Lower leg skin (tissue), 4 donors: Measurements from ENCODE around the gene TNFSF15. TPM values are rescaled to one million over a fixed set of nuclear protein-coding genes. Genes with fewer than 3 reads are reported as not detected.
"Not testable (repeated sequence)": the region's sequence is repeated elsewhere in the genome, so short reads cannot be mapped to it uniquely, and the experiment has no call there.

Experiments used
- DNase-seq, 2 donors: peaks; one replicate each; pipeline ENCODE4 v3.0.0-alpha.2; 2019; ENCODE audit warnings: low spot score in 2 of 2
- H3K4me3 ChIP-seq: fragments of 200-600 bp; sonication (generic); 2 replicates; pipeline ENCODE4 v1.5.1; 2017; ENCODE audit warnings: mild to moderate bottlenecking, low read depth; ENCODE audit not compliant: poor library complexity, severe bottlenecking
- POLR2A ChIP-seq, 2 donors: fragments of 450-650 bp; IDR thresholded peaks; one replicate each; pipeline ENCODE4 v1.6.1; 2016 to 2017; ENCODE audit warnings: antibody characterized with exemption in 2 of 2, mild to moderate bottlenecking in 1 of 2, moderate library complexity in 1 of 2
- WGBS, 2 donors: methylation state at CpG; one replicate each; pipeline ENCODE4 v1.1.5; 2018; 5-methylcytosine and 5-hydroxymethylcytosine counted together
- intact Hi-C: fragments of 100-400 bp; cut with DNase I; formaldehyde crosslinking; loops from one replicate; pipeline ENCODE4 v1.15.0; 2023; ENCODE audit warnings: low total_unique reads
- total RNA-seq, 4 donors: library from RNA; depleted of rRNA; stranded (reverse); fragments of >200 nt; gene quantifications; one replicate each; pipeline ENCODE4 v1.1.0, GENCODE V29; 2016
- TF ChIP-seq, protein P1 (sequence below), 3 donors: fragments of 450-650 bp; IDR thresholded peaks; one replicate each; pipeline ENCODE4 v1.5.1; 2016; ENCODE audit warnings: antibody characterized with exemption in 3 of 3, mild to moderate bottlenecking in 3 of 3, moderate library complexity in 2 of 3

Gene TNFSF15
- total RNA-seq, 4 donors from 2014 or later: 0.08 to 0.88 (median 0.26) TPM; not detected in 1

DNA sequence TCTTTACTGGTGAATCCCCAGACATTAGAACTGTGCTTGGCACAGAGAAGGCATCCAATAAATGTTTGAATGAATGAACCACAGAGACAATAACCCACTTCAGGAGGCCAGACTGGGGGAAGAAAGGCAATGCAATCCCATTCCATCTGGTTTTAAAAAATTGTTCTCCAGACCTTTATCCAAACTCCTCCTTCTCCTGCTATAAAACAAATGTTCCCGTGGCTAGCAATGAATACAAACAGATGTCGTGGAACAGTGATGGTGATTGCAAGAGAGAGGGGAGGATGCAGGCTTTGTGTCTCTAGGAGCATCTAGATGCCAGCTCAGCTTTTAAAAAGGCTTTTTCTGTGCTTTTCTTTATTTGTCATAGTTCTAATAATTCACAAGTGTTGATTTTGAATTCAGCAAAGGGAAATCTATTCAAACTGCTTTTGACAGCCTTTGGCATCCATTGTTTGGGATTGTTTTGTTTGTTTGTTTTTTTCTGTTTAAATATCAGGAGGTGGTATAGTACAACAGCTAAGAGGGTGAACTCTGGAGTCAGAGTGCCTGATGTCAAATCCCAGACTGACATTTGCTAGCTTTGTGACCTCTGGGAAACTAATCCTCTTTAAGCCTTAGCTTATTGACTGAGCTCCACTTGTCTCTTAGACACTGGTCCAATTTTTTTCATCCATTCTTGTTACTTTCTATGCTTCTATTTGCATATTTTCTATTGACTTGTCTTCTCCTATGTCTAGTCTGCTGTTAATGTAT lies 59.1 kb downstream of the TNFSF15 start:
- peak in 1 of 2 donors; percentile 31 for DNase-seq
- 47 to 52% methylated on average over 2 of the region's 2 CpGs for WGBS, 2 donors
- intact Hi-C loops: no loop called here
- no peak overlapping the region for H3K4me3 ChIP-seq
- TF ChIP-seq, protein P1, sequence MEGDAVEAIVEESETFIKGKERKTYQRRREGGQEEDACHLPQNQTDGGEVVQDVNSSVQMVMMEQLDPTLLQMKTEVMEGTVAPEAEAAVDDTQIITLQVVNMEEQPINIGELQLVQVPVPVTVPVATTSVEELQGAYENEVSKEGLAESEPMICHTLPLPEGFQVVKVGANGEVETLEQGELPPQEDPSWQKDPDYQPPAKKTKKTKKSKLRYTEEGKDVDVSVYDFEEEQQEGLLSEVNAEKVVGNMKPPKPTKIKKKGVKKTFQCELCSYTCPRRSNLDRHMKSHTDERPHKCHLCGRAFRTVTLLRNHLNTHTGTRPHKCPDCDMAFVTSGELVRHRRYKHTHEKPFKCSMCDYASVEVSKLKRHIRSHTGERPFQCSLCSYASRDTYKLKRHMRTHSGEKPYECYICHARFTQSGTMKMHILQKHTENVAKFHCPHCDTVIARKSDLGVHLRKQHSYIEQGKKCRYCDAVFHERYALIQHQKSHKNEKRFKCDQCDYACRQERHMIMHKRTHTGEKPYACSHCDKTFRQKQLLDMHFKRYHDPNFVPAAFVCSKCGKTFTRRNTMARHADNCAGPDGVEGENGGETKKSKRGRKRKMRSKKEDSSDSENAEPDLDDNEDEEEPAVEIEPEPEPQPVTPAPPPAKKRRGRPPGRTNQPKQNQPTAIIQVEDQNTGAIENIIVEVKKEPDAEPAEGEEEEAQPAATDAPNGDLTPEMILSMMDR (IDR thresholded peaks at IDR 0.05): no peak
- no peak for TF ChIP-seq POLR2A (IDR thresholded peaks at IDR 0.05)

DNA sequence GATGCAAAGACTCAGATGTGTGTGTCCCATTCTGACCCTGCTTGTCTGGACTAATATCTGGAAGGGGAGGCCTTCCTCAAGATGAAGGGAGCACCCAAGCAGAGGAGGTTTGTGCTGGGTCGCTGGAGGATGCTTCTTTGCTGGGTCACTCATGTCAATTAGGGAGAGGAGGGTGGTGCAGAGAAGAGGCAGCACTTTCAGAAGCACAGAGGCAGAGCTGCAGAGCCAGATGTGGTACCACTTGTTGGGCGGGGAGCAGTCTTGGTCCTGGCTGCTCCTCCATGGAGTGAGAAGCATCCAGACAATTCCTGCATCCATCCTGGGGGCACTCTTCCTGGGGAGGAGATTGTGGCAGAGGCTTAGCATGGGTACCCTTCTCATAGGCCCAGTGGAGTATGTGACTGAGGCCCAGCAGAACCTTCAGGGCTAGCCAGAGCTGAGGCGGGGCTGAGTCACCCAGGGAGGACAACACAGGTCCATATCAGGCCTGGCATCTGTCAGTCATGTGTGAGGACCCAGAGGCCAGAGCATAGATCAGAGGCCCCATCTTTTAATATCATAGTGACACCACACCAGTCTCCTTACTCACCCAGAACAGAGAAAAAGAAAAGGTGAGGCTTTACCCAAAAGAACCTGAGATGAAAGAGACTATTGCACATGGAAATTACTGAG lies 59.8 kb downstream of the TNFSF15 start:
- H3K4me3 ChIP-seq: no peak overlapping the region
- 55 to 83% methylated on average over 3 of the region's 3 CpGs for WGBS, 2 donors
- intact Hi-C loops: no loop called here
- no peak for TF ChIP-seq POLR2A (IDR thresholded peaks at IDR 0.05)
- TF ChIP-seq, protein P1 (IDR thresholded peaks at IDR 0.05): no peak
- no peak for DNase-seq

DNA sequence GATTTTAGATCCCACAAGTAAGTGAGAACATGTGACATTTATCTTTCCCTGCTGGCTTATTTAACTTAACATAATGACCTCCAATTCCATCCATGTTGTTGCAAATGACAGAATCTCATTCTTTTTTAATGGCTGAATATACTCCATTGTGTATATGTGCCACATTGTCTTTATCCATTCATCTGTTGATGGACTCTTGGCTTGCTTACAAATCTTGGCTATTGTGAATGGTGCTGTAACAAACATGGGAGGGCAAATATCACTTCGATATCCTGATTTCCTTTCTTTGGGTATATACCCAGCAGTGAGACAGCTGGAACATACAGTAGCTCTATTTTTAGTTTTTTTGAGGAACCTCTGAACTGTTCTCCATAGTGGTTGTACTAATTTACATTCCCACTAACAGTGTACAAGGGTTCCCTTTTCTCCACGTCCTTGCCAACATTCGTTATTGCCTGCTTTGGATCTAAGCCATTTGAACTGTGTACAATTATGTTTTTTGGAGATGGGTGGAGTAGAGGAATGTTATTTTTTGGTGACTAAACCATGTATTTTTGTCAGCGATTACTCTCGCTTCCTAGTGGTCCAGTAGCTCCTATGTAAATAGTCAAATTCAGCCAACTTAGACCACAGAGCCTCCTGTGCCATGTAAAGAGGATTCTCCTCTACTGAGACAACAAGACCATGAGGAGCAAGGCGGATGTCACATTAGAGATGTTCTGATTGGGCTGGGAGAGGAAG lies 60.6 kb downstream of the TNFSF15 start:
- DNase-seq: no peak
- intact Hi-C loops: no loop called here
- 39 to 46% methylated on average over 6 of the region's 6 CpGs for WGBS, 2 donors
- no peak overlapping the region for H3K4me3 ChIP-seq
- TF ChIP-seq POLR2A (IDR thresholded peaks at IDR 0.05): no peak
- TF ChIP-seq, protein P1 (IDR thresholded peaks at IDR 0.05): no peak

DNA sequence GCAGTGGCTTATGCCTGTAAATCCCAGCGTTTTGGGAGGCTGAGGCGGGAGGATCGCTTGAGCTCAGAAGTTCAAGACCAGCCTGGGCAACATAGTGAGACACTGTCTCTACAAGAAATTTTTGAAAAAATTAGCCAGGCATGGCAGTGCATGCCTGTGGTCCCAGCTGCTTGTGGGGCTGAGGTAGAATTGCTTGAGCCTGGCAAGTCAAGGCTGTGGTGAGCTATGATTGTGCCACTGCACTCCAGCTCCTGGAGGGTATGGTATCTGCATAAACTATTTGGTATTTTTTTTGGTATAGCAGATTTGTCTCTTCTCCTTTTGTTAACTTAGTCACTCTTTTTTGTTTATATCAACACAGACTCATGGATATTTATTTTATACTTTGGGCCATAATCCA lies 62.4 kb downstream of the TNFSF15 start:
- TF ChIP-seq POLR2A (IDR thresholded peaks at IDR 0.05): no peak
- TF ChIP-seq, protein P1 (IDR thresholded peaks at IDR 0.05): no peak
- DNase-seq: no peak
- 91% methylated on average over 3 of the region's 3 CpGs for WGBS, 2 donors
- intact Hi-C loops: loop anchor here (5.0 kb wide), 1 partner anchor 269 kb away; no protein-coding TSS in a partner anchor
- no peak overlapping the region for H3K4me3 ChIP-seq

DNA sequence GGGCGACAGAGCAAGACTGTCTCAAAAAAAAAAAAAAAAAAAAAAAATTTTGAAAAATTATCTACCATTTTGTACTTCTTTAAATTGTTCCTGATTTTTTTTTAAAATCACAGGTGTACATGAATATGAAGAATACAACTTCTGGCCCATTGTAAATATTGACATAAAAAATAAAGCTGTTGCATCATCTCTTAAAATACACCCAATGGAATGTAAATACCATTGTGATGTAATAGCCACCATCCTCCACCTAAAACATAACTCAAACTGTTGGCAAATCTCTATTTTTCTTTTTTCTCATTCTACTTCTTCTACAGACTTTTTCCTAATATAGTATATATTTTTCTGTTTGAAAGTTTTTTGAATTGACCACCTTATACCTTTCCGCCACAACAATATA lies 62.9 kb downstream of the TNFSF15 start:
- no peak for DNase-seq

DNA sequence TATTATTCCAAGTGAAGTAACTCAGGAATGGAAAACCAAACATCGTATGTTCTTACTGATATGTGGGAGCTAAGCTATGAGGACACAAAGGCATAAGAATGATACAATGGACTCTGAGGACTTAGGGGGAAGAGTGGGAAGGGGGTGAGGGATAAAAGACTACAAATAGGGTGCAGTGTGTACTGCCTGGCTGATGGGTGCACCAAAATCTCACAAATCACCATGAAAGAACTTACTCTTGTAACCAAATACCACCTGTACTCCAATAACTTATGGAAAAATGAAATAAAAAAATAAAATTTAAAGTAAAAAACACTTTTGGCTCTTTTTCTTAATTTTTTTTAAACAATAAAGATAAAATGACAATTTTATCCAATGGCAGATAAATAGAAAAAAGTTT lies 64.3 kb downstream of the TNFSF15 start:
- WGBS, 2 donors: 90 to 100% methylated on average over 1 of the region's 1 CpG
- intact Hi-C loops: loop anchor here (5.0 kb wide), 1 partner anchor 271 kb away; no protein-coding TSS in a partner anchor
- not testable (repeated sequence) for DNase-seq, H3K4me3 ChIP-seq

More for the DNA sequence above, 62.9 kb downstream of the TNFSF15 start:
- 92 to 96% methylated on average over 2 of the region's 2 CpGs for WGBS, 2 donors
- intact Hi-C loops: loop anchor here (5.0 kb wide), 1 partner anchor 269 kb away; no protein-coding TSS in a partner anchor
- H3K4me3 ChIP-seq: no peak overlapping the region
- TF ChIP-seq POLR2A (IDR thresholded peaks at IDR 0.05): no peak
- TF ChIP-seq, protein P1 (IDR thresholded peaks at IDR 0.05): no peak
